GM18526 (cell line): ENCODE measurements around the gene CCDC200.
"Not testable (repeated sequence)": the region's sequence is repeated elsewhere in the genome, so short reads cannot be mapped to it uniquely, and the experiment has no call there.

ENCODE experiments used
- POLR2A ChIP-seq: IDR thresholded peaks from 3 replicates; pipeline ENCODE4 v1.6.1; 2011; ENCODE audit not compliant: insufficient read length; ENCODE audit errors: extremely low read depth

Gene CCDC200

GRCh38 chr17:43228020-43228782, at the start of gene CCDC200:
CCDC200 (minus strand) TSS chr17:43228623; CDS start chr17:43228554, 69 bp downstream.
- not testable (repeated sequence) for TF ChIP-seq POLR2A

DNA sequence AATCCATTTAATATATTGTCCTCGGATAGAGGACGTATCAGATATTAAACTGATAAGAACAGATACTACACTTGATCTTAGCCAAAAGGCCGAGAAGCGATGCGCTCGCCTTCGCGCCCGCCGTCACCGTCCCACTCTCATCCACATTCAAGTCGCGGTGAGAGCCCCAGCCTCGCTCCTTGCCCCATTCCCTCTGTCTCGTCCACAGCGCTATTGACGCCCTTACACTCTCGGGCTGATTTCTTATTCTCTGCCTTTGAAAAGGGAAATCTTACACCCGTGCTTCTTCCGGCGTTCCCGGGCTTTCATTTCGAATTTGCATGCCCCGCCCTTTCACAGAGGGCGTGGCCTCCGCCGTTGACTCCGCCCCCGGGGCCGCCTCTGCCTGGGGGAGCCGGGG, 5.5 kb upstream of the CCDC200 start, which contains the start of gene RNU2-1:
RNU2-1 (minus strand) TSS at position 101 of the 400 bp plus-strand sequence.
- not testable (repeated sequence) for TF ChIP-seq POLR2A

- no peak for TF ChIP-seq POLR2A
Observed at GRCh38 chr17:43226393-43226792, 2.0 kb downstream of the CCDC200 start.

DNA sequence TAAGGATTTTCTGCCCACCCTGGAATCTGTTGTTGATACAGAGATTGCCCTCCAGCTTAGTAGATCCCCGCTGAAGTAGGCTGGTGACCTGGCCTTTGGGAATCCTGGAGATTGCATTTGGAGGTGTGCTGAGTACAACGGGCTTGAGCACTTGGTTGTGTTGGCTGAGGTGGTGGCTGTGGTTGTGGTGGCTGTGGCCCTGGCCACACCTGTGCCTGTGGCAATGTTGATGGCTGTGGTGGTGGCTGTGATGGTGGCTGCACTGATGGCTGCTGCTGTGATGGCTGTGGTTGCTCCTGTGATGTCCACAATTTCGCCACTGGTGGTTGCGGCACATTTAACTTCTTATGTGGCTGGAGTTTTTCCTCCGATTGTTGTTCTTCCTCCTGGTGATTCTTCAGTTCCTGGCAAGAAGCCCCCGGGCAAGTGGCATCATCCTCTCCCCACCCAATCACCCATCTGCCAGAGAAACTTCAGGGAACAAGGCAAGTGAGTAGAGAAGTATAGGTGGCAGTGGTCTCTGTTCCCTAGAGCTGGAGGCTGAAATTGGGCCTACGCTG, 4.2 kb downstream of the CCDC200 start:
- TF ChIP-seq POLR2A: no peak

DNA sequence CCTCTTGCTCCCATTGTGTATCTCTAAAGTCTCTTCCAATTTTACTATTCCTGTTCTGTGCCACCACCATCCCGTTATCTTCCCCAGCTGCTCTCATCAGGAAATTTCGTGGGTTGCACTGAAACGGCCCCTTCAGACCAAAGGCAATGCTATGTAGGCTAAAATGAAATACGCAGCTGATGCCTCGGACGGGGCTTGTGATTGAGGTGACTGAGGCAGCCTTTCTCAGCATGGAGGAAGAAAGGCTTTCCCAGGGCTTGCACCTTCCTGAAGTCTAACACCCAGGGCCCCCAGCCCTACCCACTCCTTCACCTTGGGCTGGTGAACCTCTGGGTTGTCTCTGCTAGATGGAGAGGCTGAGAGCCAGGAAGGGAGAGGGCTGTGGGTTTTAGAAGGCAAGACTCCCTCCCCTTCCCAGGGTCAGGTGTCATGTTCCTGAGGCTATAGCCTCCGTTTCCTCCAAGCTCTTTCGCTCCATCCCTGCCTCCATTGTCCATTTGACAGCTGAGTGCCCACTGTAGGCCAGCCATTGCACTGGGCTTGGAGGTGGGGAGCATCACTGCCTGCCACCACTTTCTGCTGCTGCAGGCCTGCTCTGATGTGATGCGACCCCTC, 7.8 kb downstream of the CCDC200 start:
- no peak for TF ChIP-seq POLR2A

DNA sequence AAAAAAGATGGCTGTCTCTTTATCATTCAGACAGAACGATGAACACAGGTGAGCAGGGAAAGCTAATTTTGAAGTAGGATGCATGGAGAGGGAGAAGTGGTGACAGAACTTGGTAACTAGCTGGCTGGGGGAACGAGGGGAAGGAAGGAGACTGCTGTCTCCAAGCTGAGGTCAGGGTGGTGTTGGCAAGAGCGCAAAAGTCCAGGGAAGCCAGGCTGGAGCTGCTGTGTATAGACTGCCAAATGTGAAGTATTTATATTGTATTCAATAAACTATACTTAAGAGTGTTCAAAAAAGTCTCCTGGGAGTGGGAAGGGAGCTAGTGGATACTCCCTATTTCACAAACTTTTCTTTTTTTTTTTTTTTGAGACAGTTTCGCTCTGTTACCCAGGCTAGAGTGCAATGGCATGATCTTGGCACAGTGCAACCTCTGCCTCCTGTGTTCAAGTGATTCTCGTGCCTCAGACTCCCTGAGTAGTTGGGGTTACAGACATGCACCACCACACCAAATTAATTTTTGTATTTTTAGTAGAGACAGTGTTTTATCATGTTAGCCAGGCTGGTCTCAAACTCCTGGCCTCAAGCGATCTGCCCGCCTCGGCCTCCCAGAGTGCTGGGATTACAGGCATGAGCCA, 8.6 kb downstream of the CCDC200 start:
- no peak for TF ChIP-seq POLR2A

DNA sequence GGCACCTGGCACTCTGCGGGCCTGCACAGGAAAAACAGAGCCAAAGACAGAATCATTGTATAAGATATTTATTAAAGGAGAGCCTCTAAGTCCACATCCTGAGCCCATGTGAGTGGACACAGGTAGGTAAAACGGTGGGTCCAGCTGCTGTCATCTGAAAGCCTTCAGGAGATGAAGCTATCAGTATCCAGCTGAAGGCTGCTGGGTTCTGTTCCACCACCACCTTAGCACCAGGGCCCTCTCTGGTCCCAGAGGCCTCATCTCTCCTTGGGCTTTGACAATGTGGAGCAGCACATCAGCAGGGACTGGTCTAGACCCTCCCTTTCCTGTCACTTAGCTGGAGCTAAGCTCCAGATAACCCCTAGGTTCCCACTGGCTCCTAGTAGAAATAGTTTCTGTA, 9.4 kb downstream of the CCDC200 start:
- no peak for TF ChIP-seq POLR2A

DNA sequence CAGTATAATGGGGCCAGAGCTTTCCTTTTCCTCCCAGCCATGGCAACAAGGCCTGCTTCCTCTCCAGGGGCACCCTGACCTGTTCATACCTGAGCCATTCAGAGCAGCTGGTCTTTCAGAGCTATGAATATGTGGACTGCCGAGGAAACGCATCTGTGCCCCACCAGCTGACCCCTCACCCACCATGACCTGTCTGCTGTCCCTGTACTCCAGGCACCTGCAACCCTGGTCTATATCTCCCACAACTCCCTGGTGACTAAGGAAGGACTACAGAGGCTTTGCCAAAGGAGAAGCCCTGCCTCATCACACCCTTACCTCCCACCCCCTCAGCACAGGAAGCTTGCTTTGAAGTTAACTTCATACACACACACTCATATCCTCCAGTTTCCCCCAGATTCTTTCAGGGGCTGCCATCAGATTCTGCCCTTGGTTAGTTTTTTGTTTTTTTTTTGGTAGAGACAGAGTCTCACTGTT, 10.8 kb downstream of the CCDC200 start:
- no peak for TF ChIP-seq POLR2A

GRCh38 chr17:43216762-43217613, 11.4 kb downstream of the CCDC200 start:
- no peak for TF ChIP-seq POLR2A

GRCh38 chr17:43216369-43216761, 12.1 kb downstream of the CCDC200 start:
- TF ChIP-seq POLR2A: no peak

DNA sequence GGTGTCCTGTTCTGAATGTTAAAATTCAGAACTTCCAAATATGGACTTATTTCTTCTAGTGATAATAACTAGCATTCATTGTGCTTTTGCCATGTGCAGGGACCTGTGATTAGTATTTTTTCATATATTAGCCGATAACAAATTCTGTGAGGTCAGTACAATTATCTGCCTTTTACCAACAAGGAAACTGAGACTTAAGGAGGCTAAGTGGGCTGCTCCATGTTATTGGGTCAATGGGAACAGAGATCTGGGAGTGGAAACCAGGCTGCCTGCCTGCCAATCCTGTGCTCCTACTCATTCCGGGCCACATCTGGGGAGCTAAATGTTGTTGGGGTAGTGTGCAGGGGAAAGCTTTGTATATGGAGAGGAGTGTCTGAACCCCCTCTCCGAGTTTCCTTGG, 13.1 kb downstream of the CCDC200 start:
- TF ChIP-seq POLR2A: no peak

GRCh38 chr17:43213545-43213944, 14.9 kb downstream of the CCDC200 start:
- TF ChIP-seq POLR2A: no peak

- TF ChIP-seq POLR2A: no peak
Observed at GRCh38 chr17:43212641-43213490, 15.6 kb downstream of the CCDC200 start.
